ENCODE data around the gene UBE2E3. TPM values are rescaled to one million over a fixed set of nuclear protein-coding genes. Genes with fewer than 3 reads are reported as not detected.

The UBE2E3 gene
- total and polyA plus RNA-seq, 4 donors, result 21.3 to 51.5 (median 32.0) TPM

- Histone ChIP-seq H3K27me3 (ENCODE audit: control insufficient read depth in 4 of 4, insufficient read depth in 4 of 4, low read length in 3 of 4) (no peaks in the 10 kb centered on the region), H3K27ac (ENCODE audit: low read depth in 1 of 2, low read length in 2 of 2) (no peak overlapping the region), H3K4me3 (ENCODE audit: low read depth in 1 of 3, low read length in 3 of 3) (no peak overlapping the region), H3K4me1 (ENCODE audit: control insufficient read depth in 4 of 4, insufficient read depth in 4 of 4, low read length in 3 of 4) (no peaks in the 10 kb centered on the region), H3K9ac (ENCODE audit: low read depth in 1 of 2, low read length in 2 of 2) (no peak overlapping the region), H3K36me3 (ENCODE audit: control insufficient read depth in 4 of 4, insufficient read depth in 3 of 4, low read depth in 1 of 4, low read length in 3 of 4) (no peaks in the 10 kb centered on the region), H3K9me3 (ENCODE audit: control insufficient read depth in 4 of 4, low read length in 3 of 4) (no peaks in the 10 kb centered on the region)
- 93% methylated on average over 2 of the region's 2 CpGs for WGBS
- DNase-seq (ENCODE audit: low spot score), result no peak
- no peak for TF ChIP-seq JUND (IDR thresholded peaks at IDR 0.05)
- no peak for TF ChIP-seq MAX (IDR thresholded peaks at IDR 0.05)
- TF ChIP-seq ATF3 (IDR thresholded peaks at IDR 0.05), result no peak
- TF ChIP-seq EGR1 (IDR thresholded peaks at IDR 0.05; ENCODE audit: low read depth in 2 of 2), result no peak
- no peak for TF ChIP-seq YY1 (IDR thresholded peaks at IDR 0.05)
- TF ChIP-seq CTCF (IDR thresholded peaks at IDR 0.05; ENCODE audit: low read depth, low read length, missing input control), result no peak
- TF ChIP-seq HNF4A (conservative IDR thresholded peaks at IDR 0.05), result no peak
- no peak for TF ChIP-seq FOXA1 (IDR thresholded peaks at IDR 0.05)
These were observed 61.3 kb downstream of the UBE2E3 start for GRCh38 chr2:181041661-181042060.

- TF ChIP-seq NR2F2 (IDR thresholded peaks at IDR 0.05) (no peak), RAD21 (IDR thresholded peaks at IDR 0.05) (no peak)
- no peaks in the 10 kb centered on the region for H3K36me3 ChIP-seq (ENCODE audit: control insufficient read depth in 4 of 4, insufficient read depth in 3 of 4, low read depth in 1 of 4, low read length in 3 of 4)
- H3K4me1 ChIP-seq (ENCODE audit: control insufficient read depth in 4 of 4, insufficient read depth in 4 of 4, low read length in 3 of 4), result no peaks in the 10 kb centered on the region
- H3K4me3 ChIP-seq (ENCODE audit: low read depth in 1 of 3, low read length in 3 of 3), result no peak overlapping the region
- H3K27me3 ChIP-seq (ENCODE audit: control insufficient read depth in 4 of 4, insufficient read depth in 4 of 4, low read length in 3 of 4), result no peaks in the 10 kb centered on the region
- H3K9ac ChIP-seq (ENCODE audit: low read depth in 1 of 2, low read length in 2 of 2), result no peak overlapping the region
- WGBS, result 72% methylated on average over 1 of the region's 1 CpG
- no peaks in the 10 kb centered on the region for H3K9me3 ChIP-seq (ENCODE audit: control insufficient read depth in 4 of 4, low read length in 3 of 4)
- no peak for DNase-seq (ENCODE audit: low spot score)
- H3K27ac ChIP-seq (ENCODE audit: low read depth in 1 of 2, low read length in 2 of 2), result no peak overlapping the region
These were observed 62.3 kb downstream of the UBE2E3 start for GRCh38 chr2:181042706-181043105.

GRCh38 chr2:181046833-181047232 is 66.4 kb downstream of the UBE2E3 start:
- H3K4me3 ChIP-seq (ENCODE audit: low read depth in 1 of 3, low read length in 3 of 3), result no peak overlapping the region
- H3K27me3 ChIP-seq (ENCODE audit: control insufficient read depth in 4 of 4, insufficient read depth in 4 of 4, low read length in 3 of 4), result no peaks in the 10 kb centered on the region
- TF ChIP-seq HNF4A (conservative IDR thresholded peaks at IDR 0.05) (no peak), YY1 (IDR thresholded peaks at IDR 0.05) (no peak), NR2F2 (IDR thresholded peaks at IDR 0.05) (no peak), EGR1 (IDR thresholded peaks at IDR 0.05; ENCODE audit: low read depth in 2 of 2) (no peak), FOXA2 (IDR thresholded peaks at IDR 0.05) (no peak), HNF4G (IDR thresholded peaks at IDR 0.05) (no peak), TAF1 (conservative IDR thresholded peaks at IDR 0.05) (no peak)
- no peaks in the 10 kb centered on the region for H3K9me3 ChIP-seq (ENCODE audit: control insufficient read depth in 4 of 4, low read length in 3 of 4)
- no peak overlapping the region for H3K27ac ChIP-seq (ENCODE audit: low read depth in 1 of 2, low read length in 2 of 2)
- H3K9ac ChIP-seq (ENCODE audit: low read depth in 1 of 2, low read length in 2 of 2), result no peak overlapping the region
- 86% methylated on average over 1 of the region's 1 CpG for WGBS
- no peaks in the 10 kb centered on the region for H3K36me3 ChIP-seq (ENCODE audit: control insufficient read depth in 4 of 4, insufficient read depth in 3 of 4, low read depth in 1 of 4, low read length in 3 of 4)
- H3K4me1 ChIP-seq (ENCODE audit: control insufficient read depth in 4 of 4, insufficient read depth in 4 of 4, low read length in 3 of 4), result no peaks in the 10 kb centered on the region
- DNase-seq (ENCODE audit: low spot score), result no peak

GRCh38 chr2:181047829-181048228 is 67.4 kb downstream of the UBE2E3 start:
- Histone ChIP-seq H3K27ac (ENCODE audit: low read depth in 1 of 2, low read length in 2 of 2) (no peak overlapping the region), H3K9ac (ENCODE audit: low read depth in 1 of 2, low read length in 2 of 2) (no peak overlapping the region), H3K9me3 (ENCODE audit: control insufficient read depth in 4 of 4, low read length in 3 of 4) (no peaks in the 10 kb centered on the region), H3K27me3 (ENCODE audit: control insufficient read depth in 4 of 4, insufficient read depth in 4 of 4, low read length in 3 of 4) (no peaks in the 10 kb centered on the region), H3K4me3 (ENCODE audit: low read depth in 1 of 3, low read length in 3 of 3) (no peak overlapping the region), H3K4me1 (ENCODE audit: control insufficient read depth in 4 of 4, insufficient read depth in 4 of 4, low read length in 3 of 4) (peaks cover 0 to 2% (median 0%) of the 10 kb centered on the region in 4 donors), H3K36me3 (ENCODE audit: control insufficient read depth in 4 of 4, insufficient read depth in 3 of 4, low read depth in 1 of 4, low read length in 3 of 4) (no peaks in the 10 kb centered on the region)
- no peak for TF ChIP-seq HNF4A (conservative IDR thresholded peaks at IDR 0.05)
- no peak for TF ChIP-seq EGR1 (IDR thresholded peaks at IDR 0.05; ENCODE audit: low read depth in 2 of 2)
- TF ChIP-seq CTCF (IDR thresholded peaks at IDR 0.05; ENCODE audit: low read depth, low read length, missing input control), result no peak
- TF ChIP-seq GABPA (IDR thresholded peaks at IDR 0.05 in 1 of 2, conservative IDR thresholded peaks at IDR 0.05 in 1 of 2), result no peak
- TF ChIP-seq YY1 (IDR thresholded peaks at IDR 0.05), result no peak
- no peak for TF ChIP-seq TAF1 (conservative IDR thresholded peaks at IDR 0.05)
- TF ChIP-seq RXRA (IDR thresholded peaks at IDR 0.05), result no peak
- no peak for TF ChIP-seq FOXA1 (IDR thresholded peaks at IDR 0.05)
- WGBS, result 83% methylated on average over 4 of the region's 4 CpGs
- DNase-seq (ENCODE audit: low spot score), result no peak

Measured in liver (tissue), 9 donors.